ENCODE results near the gene EMILIN1.
A peak's percentile ranks its signal among the peaks of the same experiment; 100 is the strongest.
"Not testable (repeated sequence)": the region's sequence is repeated elsewhere in the genome, so short reads cannot be mapped to it uniquely, and the experiment has no call there.

EMILIN1 gene

GRCh38 chr2:27053776-27054175 lies 24.6 kb upstream of the EMILIN1 start:
- no peak for DNase-seq (ENCODE audit: low read depth in 2 of 2)

- no peak for DNase-seq (ENCODE audit: low read depth in 2 of 2)
These were observed 23.7 kb upstream of the EMILIN1 start for GRCh38 chr2:27054721-27055120.

- DNase-seq (ENCODE audit: low read depth in 2 of 2) = no peak
These were observed 21.2 kb upstream of the EMILIN1 start for GRCh38 chr2:27057184-27057583.

GRCh38 chr2:27058210-27058609 lies 20.2 kb upstream of the EMILIN1 start:
- DNase-seq (ENCODE audit: low read depth in 2 of 2) = no peak

- DNase-seq (ENCODE audit: low read depth in 2 of 2) = no peak
These were observed 19.1 kb upstream of the EMILIN1 start for GRCh38 chr2:27059141-27059820.

- no peak for DNase-seq (ENCODE audit: low read depth in 2 of 2)
These were observed 18.1 kb upstream of the EMILIN1 start for GRCh38 chr2:27060323-27060722.

- DNase-seq (ENCODE audit: low read depth in 2 of 2) = no peak
These were observed 13.3 kb upstream of the EMILIN1 start for GRCh38 chr2:27065128-27065527.

- DNase-seq (ENCODE audit: low read depth in 2 of 2) = no peak
These were observed 11.0 kb upstream of the EMILIN1 start for GRCh38 chr2:27067385-27067784.

GRCh38 chr2:27069436-27069835 lies 9.0 kb upstream of the EMILIN1 start:
- DNase-seq (ENCODE audit: low read depth in 2 of 2) = no peak

- no peak for DNase-seq (ENCODE audit: low read depth in 2 of 2)
These were observed 8.3 kb upstream of the EMILIN1 start for GRCh38 chr2:27069961-27070618.

GRCh38 chr2:27070653-27071276 lies 7.7 kb upstream of the EMILIN1 start:
- no peak for DNase-seq (ENCODE audit: low read depth in 2 of 2)

- peak; percentile 86 for DNase-seq (ENCODE audit: low read depth in 2 of 2)
These were observed 7.0 kb upstream of the EMILIN1 start, which contains the start of gene OST4 for GRCh38 chr2:27071277-27071989. OST4 (minus strand) TSS chr2:27071654.

- DNase-seq (ENCODE audit: low read depth in 2 of 2) = peak; percentile 86 to 87
These were observed 6.2 kb upstream of the EMILIN1 start for GRCh38 chr2:27071990-27072830.

GRCh38 chr2:27072920-27073319 lies 5.5 kb upstream of the EMILIN1 start:
- peak in 1 of 2 experiments; percentile 41 for DNase-seq (ENCODE audit: low read depth in 2 of 2)

GRCh38 chr2:27073782-27074181 lies 4.6 kb upstream of the EMILIN1 start:
- no peak for DNase-seq (ENCODE audit: low read depth in 2 of 2)

- no peak for DNase-seq (ENCODE audit: low read depth in 2 of 2)
These were observed 3.5 kb upstream of the EMILIN1 start for GRCh38 chr2:27074738-27075565.

- not testable (repeated sequence) for DNase-seq (ENCODE audit: low read depth in 2 of 2)
These were observed 2.9 kb upstream of the EMILIN1 start for GRCh38 chr2:27075566-27075871.

- no peak for DNase-seq (ENCODE audit: low read depth in 2 of 2)
These were observed 2.1 kb upstream of the EMILIN1 start for GRCh38 chr2:27076323-27076722.

- no peak for DNase-seq (ENCODE audit: low read depth in 2 of 2)
These were observed 1.2 kb upstream of the EMILIN1 start for GRCh38 chr2:27077231-27077630.

GRCh38 chr2:27079233-27080139 lies 1.1 kb downstream of the EMILIN1 start:
- no peak for DNase-seq (ENCODE audit: low read depth in 2 of 2)
